K562 (cell line): ENCODE results near the gene SLC39A11. TPM values are rescaled to one million over a fixed set of nuclear protein-coding genes. Genes with fewer than 3 reads are reported as not detected.

Experiments
- ATAC-seq: fragments of 200-7000 bp; cut with Tn5 transposase; 3 replicates; pipeline ENCODE4 v1.9.1; 2020; ENCODE audit warnings: moderate library complexity
- BruUV-seq: library from RNA; stranded (reverse); fragments of 400-500 nt; replicated peaks from 2 replicates; lab custom pipeline; 2021; lab: Mats Ljungman, UMichigan
- CTCF ChIA-PET: fragments of 300-600 bp; formaldehyde crosslinking; extraction: SDS; loops from one replicate; lab custom pipeline; 2021; ENCODE audit warnings: low intra/inter-chr PET ratio; lab: Yijun Ruan, JAX
- POLR2A ChIA-PET: fragments of 300-600, 350-650 bp; sonication (Branson Sonifier 250); formaldehyde crosslinking; extraction: SDS; loops from one replicate; lab custom pipeline; 2021; ENCODE audit warnings: antibody characterized with exemption, inconsistent platforms; lab: Yijun Ruan, JAX
- DNase-seq, 4 experiments: peaks; one replicate each; pipeline versions ENCODE4 v3.0.0 to v3.0.0-alpha.2; 2011 to 2018; ENCODE audit warnings: low spot score in 3 of 4, mixed read lengths in 3 of 4; ENCODE audit errors: extremely low read depth in 1 of 4
- FAIRE-seq: peaks from 2 replicates; lab custom pipeline; 2011; peaks lifted over from hg19 to GRCh38; lab: Jason Lieb, UNC
- H2AFZ ChIP-seq: 2 replicates; pipeline ENCODE4 v1.6.0; 2011; ENCODE audit warnings: low read depth, low read length, control low read depth, inconsistent platforms
- H3K27ac ChIP-seq: fragments of 200-600 bp; 3 replicates; pipeline ENCODE4 v1.8.0; 2011; ENCODE audit warnings: low read depth, mild to moderate bottlenecking, control low read depth, inconsistent platforms, low read length, moderate library complexity, mixed read lengths; ENCODE audit errors: extremely low read depth
- H3K27me3 ChIP-seq, 2 experiments: fragments of 300-600 bp in 1 of 2; 2 replicates in 1 of 2; 3 replicates in 1 of 2; pipeline versions ENCODE4 v1.6.0 to v1.8.0; 2011; ENCODE audit warnings: inconsistent platforms in 2 of 2, low read length in 2 of 2, mild to moderate bottlenecking in 1 of 2, mixed read lengths in 1 of 2, moderate library complexity in 1 of 2; ENCODE audit not compliant: control insufficient read depth in 2 of 2, insufficient read depth in 2 of 2
- H3K36me3 ChIP-seq: fragments of 300-600 bp; 3 replicates; pipeline ENCODE4 v1.8.0; 2011; ENCODE audit warnings: mild to moderate bottlenecking, low read length, inconsistent platforms; ENCODE audit not compliant: control insufficient read depth, insufficient read depth
- H3K4me1 ChIP-seq, 2 experiments: fragments of 200-600 bp in 1 of 2; replicated peaks in 1 of 2; 2 replicates in 1 of 2; 3 replicates in 1 of 2; pipeline versions ENCODE4 v1.5.1 to v1.8.0; 2011; ENCODE audit warnings: inconsistent platforms in 2 of 2, low read length in 2 of 2, mild to moderate bottlenecking in 1 of 2, mixed read lengths in 1 of 2, moderate library complexity in 1 of 2; ENCODE audit not compliant: control insufficient read depth in 2 of 2, insufficient read depth in 2 of 2
- H3K4me2 ChIP-seq: 2 replicates; pipeline ENCODE4 v1.6.1; 2011; ENCODE audit warnings: low read length, control low read depth, inconsistent platforms, mixed read lengths; ENCODE audit not compliant: insufficient read depth
- H3K4me3 ChIP-seq: fragments of 200-600 bp; sonication (generic), shearing (Covaris generic); 2 replicates; pipeline ENCODE4 v1.5.1; 2016; ENCODE audit warnings: control low read depth, inconsistent platforms
- H3K79me2 ChIP-seq: fragments of 200-600 bp; 3 replicates; pipeline ENCODE4 v1.8.0; 2011; ENCODE audit warnings: low read length, inconsistent platforms; ENCODE audit not compliant: control insufficient read depth, insufficient read depth
- H3K9ac ChIP-seq, 2 experiments: 2 replicates each; pipeline versions ENCODE4 v1.6.0 to v1.6.1; 2011; ENCODE audit warnings: low read depth in 2 of 2, low read length in 2 of 2, control low read depth in 1 of 2, inconsistent platforms in 1 of 2, mild to moderate bottlenecking in 1 of 2, mixed read lengths in 1 of 2; ENCODE audit not compliant: insufficient read depth in 1 of 2
- H3K9me1 ChIP-seq: one replicate; pipeline ENCODE4 v1.6.0; 2011; ENCODE audit warnings: inconsistent platforms, mild to moderate bottlenecking, low read length, moderate library complexity; ENCODE audit not compliant: control insufficient read depth, insufficient read depth
- H3K9me3 ChIP-seq: replicated peaks from 2 replicates; pipeline ENCODE4 v1.5.1; 2011; ENCODE audit warnings: low read depth, low read length, inconsistent platforms; ENCODE audit not compliant: control insufficient read depth, insufficient read depth
- H4K20me1 ChIP-seq: replicated peaks from 2 replicates; pipeline ENCODE4 v1.6.1; 2011; ENCODE audit warnings: low read length, inconsistent platforms, mixed read lengths; ENCODE audit not compliant: control insufficient read depth, insufficient read depth
- CBFA2T2 ChIP-seq: fragments of 450-650 bp; conservative IDR thresholded peaks from 2 replicates; pipeline ENCODE4 v1.6.1; 2017; ENCODE audit warnings: mild to moderate bottlenecking
- DLX4 ChIP-seq: fragments of 250-450 bp; sonication (Bioruptor Pico); IDR thresholded peaks from 2 replicates; pipeline ENCODE4 v1.6.1; 2021; ENCODE audit warnings: mild to moderate bottlenecking
- NFE2 ChIP-seq: IDR thresholded peaks from 2 replicates; pipeline ENCODE4 v1.6.1; 2014; ENCODE audit warnings: antibody characterized with exemption, low read depth
- POLR2G ChIP-seq: fragments of 200-400 bp; formaldehyde crosslinking; IDR thresholded peaks from 2 replicates; pipeline ENCODE4 v1.6.1; 2017; ENCODE audit warnings: low read depth, mild to moderate bottlenecking, antibody characterized with exemption, low read length, moderate library complexity
- RBFOX2 ChIP-seq: fragments of 200-400 bp; formaldehyde crosslinking; IDR thresholded peaks from 2 replicates; pipeline ENCODE4 v1.6.1; 2017; ENCODE audit warnings: low read depth, mild to moderate bottlenecking, low read length, moderate library complexity
- RBM39 ChIP-seq: fragments of 200-400 bp; formaldehyde crosslinking; optimal IDR thresholded peaks from 2 replicates; pipeline ENCODE3; 2018; ENCODE audit warnings: low read depth, low read length
- XRCC3 ChIP-seq: fragments of 450-650 bp; IDR thresholded peaks from 2 replicates; pipeline ENCODE4 v1.6.1; 2017; ENCODE audit warnings: mild to moderate bottlenecking, moderate library complexity
- ZNF174 ChIP-seq: fragments of 250-450 bp; sonication (Bioruptor Pico); IDR thresholded peaks from 2 replicates; pipeline ENCODE4 v1.4.0; 2020; ENCODE audit warnings: mild to moderate bottlenecking
- ZNF639 ChIP-seq, 2 experiments: fragments of 200-800 bp in 1 of 2; sonication (Bioruptor generic) in 1 of 2; sonication (generic) in 1 of 2; formaldehyde crosslinking in 1 of 2; IDR thresholded peaks in 1 of 2; conservative IDR thresholded peaks in 1 of 2; 2 replicates each; pipeline versions ENCODE4 v1.5.0 to v1.6.1; 2016 to 2020; ENCODE audit warnings: missing compliant biosample characterization in 1 of 2, missing genetic modification characterization in 1 of 2, missing genetic modification reagents in 1 of 2
- ZNF780A ChIP-seq: fragments of 250-450 bp; sonication (Bioruptor Pico); IDR thresholded peaks from 2 replicates; pipeline ENCODE4 v1.5.0; 2021; ENCODE audit warnings: mild to moderate bottlenecking
- in situ Hi-C: fragments of 300-500 bp; cut with MboI; formaldehyde crosslinking; loops from 4 replicates; pipeline ENCODE4 v1.15.0; 2018; ENCODE audit warnings: inconsistent platforms, mixed read lengths
- intact Hi-C: fragments of 100-400 bp; cut with micrococcal nuclease; formaldehyde crosslinking; loops from 2 replicates; pipeline ENCODE4 v1.14.2; 2022
- polyA plus RNA-seq, 8 experiments: library from polyadenylated mRNA; depleted of rRNA in 4 of 8; stranded (reverse) in 5 of 8; unstranded in 3 of 8; fragments of >200 nt; fragmentation: Nextera tagmentation in 2 of 8; fragmentation: Illumina TruSeq in 1 of 8; extraction: Ambion mirVana in 2 of 8; extraction: Trizol in 1 of 8; gene quantifications; 2 replicates each; pipeline versions ENCODE4 v1.2.1 to v1.2.3, GENCODE V29; 2011 to 2014; ENCODE audit warnings: inconsistent platforms in 1 of 8, missing spikeins in 1 of 8
- total RNA-seq, 7 experiments: library from RNA; depleted of rRNA in 6 of 7; stranded (reverse); fragments of >200 nt in 6 of 7; fragmentation: Illumina TruSeq in 2 of 7; extraction: Trizol in 2 of 7; gene quantifications; 2 replicates each; pipeline versions ENCODE4 v1.2.1 to v1.2.3, GENCODE V29; 2011 to 2021; ENCODE audit warnings: low replicate concordance in 1 of 7

The SLC39A11 gene
- total and polyA plus RNA-seq, 9 of the 15 experiments (the other 6 are each of a cell fraction or from before 2014, with no cell fraction given): 10.5 to 26.4 (median 13.4) TPM

- TF ChIP-seq DLX4 (CRISPR knock-in tag) (no peak), ZNF174 (CRISPR knock-in tag) (no peak), RBFOX2 (no peak), ZNF780A (CRISPR knock-in tag) (no peak), ZNF639 (CRISPR knock-in tag; conservative IDR thresholded peaks at IDR 0.05 in 1 of 2, IDR thresholded peaks at IDR 0.05 in 1 of 2) (no peak), CBFA2T2 (no peak), POLR2G (no peak), XRCC3 (no peak), RBM39 (no peak), NFE2 (no peak)
- Histone ChIP-seq H4K20me1 (no peaks in the 10 kb centered on the region), H3K27ac (no peak overlapping the region), H3K4me3 (no peak overlapping the region), H3K27me3 (no peaks in the 10 kb centered on the region), H3K9me3 (no peaks in the 10 kb centered on the region), H3K9ac (no peak overlapping the region), H2AFZ (no peak overlapping the region), H3K79me2 (no peaks in the 10 kb centered on the region), H3K4me2 (no peak overlapping the region), H3K9me1 (no peaks in the 10 kb centered on the region), H3K4me1 (no peaks in the 10 kb centered on the region; a peak in 1 of 5 replicates), H3K36me3 (no peaks in the 10 kb centered on the region)
- no peak for DNase-seq
- no peak for ATAC-seq
- no peak for FAIRE-seq
- no TSS peak for BruUV-seq
- POLR2A ChIA-PET: interaction anchor here (0.5 to 0.7 kb wide), 2 partner anchors 170 to 269 kb away, joined by 3 read pairs; no protein-coding TSS in a partner anchor
- intact Hi-C loops: no loop called here
- CTCF ChIA-PET: no interaction called here
- in situ Hi-C loops: no loop called here
Observed at GRCh38 chr17:72858826-72859495, 233.5 kb downstream of the SLC39A11 start.
